ENCODE measurements around the gene RASSF5.

RASSF5 gene

GRCh38 chr1:206498685-206499084, 8.6 kb upstream of the RASSF5 start:
- DNase-seq: no peak

GRCh38 chr1:206500046-206500445, 7.3 kb upstream of the RASSF5 start:
- DNase-seq: no peak

- no peak for DNase-seq
Observed at GRCh38 chr1:206501881-206502280, 5.5 kb upstream of the RASSF5 start.

GRCh38 chr1:206502403-206502802, 4.9 kb upstream of the RASSF5 start:
- DNase-seq: no peak

GRCh38 chr1:206502812-206503211, 4.5 kb upstream of the RASSF5 start:
- no peak for DNase-seq

GRCh38 chr1:206503591-206504362, 3.6 kb upstream of the RASSF5 start:
- DNase-seq: no peak

GRCh38 chr1:206504363-206504713, 3.0 kb upstream of the RASSF5 start:
- DNase-seq: no peak

GRCh38 chr1:206505702-206506355, 1.5 kb upstream of the RASSF5 start:
- no peak for DNase-seq

- DNase-seq: no peak
Observed at GRCh38 chr1:206506405-206507283, 687 bp upstream of the RASSF5 start.

- DNase-seq: no peak
Observed at GRCh38 chr1:206508130-206508889, 979 bp downstream of the RASSF5 start.

GRCh38 chr1:206508956-206509355, 1.6 kb downstream of the RASSF5 start:
- DNase-seq: peak; percentile 29

- no peak for DNase-seq
Observed at GRCh38 chr1:206509612-206510257, 2.4 kb downstream of the RASSF5 start.

GRCh38 chr1:206510371-206510770, 3.0 kb downstream of the RASSF5 start:
- no peak for DNase-seq

GRCh38 chr1:206511362-206512057, 4.2 kb downstream of the RASSF5 start:
- DNase-seq: peak; percentile 61

- peak; percentile 38 for DNase-seq
Observed at GRCh38 chr1:206512058-206512850, 4.9 kb downstream of the RASSF5 start.

GRCh38 chr1:206512851-206513180, 5.5 kb downstream of the RASSF5 start:
- DNase-seq: no peak

- DNase-seq: no peak
Observed at GRCh38 chr1:206513312-206514111, 6.2 kb downstream of the RASSF5 start.

- DNase-seq: no peak
Observed at GRCh38 chr1:206514813-206515387, 7.6 kb downstream of the RASSF5 start.

- no peak for DNase-seq
Observed at GRCh38 chr1:206516728-206516990, 9.3 kb downstream of the RASSF5 start.

GRCh38 chr1:206517784-206518183, 10.5 kb downstream of the RASSF5 start:
- peak; percentile 50 for DNase-seq
